NCI-H146 treated with DMSO at 0.1 percent for 48 hours (cell line): ENCODE data around the gene CNTNAP5.

Source experiments
- DNase-seq: peaks from one replicate; lab custom pipeline; 2025; ENCODE audit not compliant: unreplicated experiment; lab: John Stamatoyannopoulos, UW

CNTNAP5 gene

GRCh38 chr2:124535816-124536215 is 510.7 kb downstream of the CNTNAP5 start:
- DNase-seq = no peak

DNA sequence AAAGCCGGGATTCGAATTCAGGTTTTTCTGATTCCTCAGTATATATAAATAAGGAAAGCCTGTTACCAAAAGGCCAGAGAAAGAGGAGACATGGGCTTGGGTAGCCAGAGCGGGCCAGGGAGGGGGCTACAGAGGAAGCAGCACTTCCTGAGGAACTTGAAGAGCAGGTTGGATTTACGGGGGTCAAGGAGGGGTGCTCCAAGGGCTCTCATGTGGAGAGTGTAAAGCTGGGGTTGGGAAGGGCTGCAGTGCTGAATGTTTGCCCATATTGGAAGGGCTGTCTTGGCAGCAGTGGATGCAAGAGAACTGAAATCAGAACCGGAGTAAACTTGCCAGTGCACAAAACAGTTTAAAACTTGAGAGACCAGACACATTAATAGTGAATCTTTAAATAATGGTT is 511.5 kb downstream of the CNTNAP5 start:
- DNase-seq = no peak

GRCh38 chr2:124538549-124538948 is 513.5 kb downstream of the CNTNAP5 start:
- no peak for DNase-seq

- no peak for DNase-seq
Observed at GRCh38 chr2:124540805-124541204, 515.7 kb downstream of the CNTNAP5 start.

GRCh38 chr2:124542932-124543640 is 518.0 kb downstream of the CNTNAP5 start:
- no peak for DNase-seq

DNA sequence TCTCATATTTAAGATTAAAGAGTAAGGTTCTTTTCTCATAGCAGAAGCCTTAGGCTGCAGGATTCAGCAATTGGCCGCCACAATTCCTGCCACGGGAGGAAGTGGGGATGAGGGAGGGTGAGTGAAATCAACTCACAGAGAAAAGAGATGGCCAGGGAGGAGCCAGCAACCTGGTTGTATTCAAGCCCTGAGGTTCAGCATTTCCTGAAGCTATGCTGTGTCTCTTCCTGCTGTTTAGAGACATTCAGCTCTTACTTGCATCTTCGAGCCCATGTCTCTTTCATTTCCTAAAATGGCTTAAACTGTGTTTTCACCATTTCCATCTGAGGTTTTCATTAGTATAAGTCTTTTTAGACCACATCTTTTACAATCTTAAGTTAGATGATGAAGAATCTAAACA is 522.6 kb downstream of the CNTNAP5 start:
- DNase-seq = no peak

DNA sequence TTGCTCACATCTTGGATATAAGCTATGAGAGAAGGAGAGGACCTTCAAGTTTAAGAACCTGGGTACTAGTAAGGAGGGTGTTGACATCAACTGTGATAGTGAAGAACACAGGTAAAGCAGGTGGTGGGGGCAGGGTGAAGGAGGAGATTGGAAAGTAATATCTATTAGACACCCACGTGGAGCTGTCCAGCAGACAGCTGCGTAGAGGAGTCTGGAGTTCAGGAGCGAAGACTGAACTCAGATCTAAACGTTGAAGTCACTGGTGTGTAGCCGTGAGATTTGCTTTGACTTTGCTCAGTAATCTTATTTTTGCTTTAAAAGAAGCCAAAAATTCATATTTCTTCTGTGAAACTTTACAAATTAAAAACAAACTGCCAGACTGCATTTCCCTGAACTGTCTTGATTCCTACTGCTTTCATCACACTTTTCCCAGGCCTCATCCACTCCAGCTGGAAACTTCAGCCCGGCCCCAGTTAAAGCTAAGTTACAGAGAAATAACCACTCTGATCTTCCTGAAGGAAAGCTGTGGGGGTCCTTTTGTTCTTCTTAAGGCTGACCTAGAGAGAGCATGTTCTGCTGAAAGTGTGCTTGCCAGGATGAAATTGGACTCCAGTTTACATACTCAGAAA is 533.3 kb downstream of the CNTNAP5 start:
- DNase-seq = no peak

DNA sequence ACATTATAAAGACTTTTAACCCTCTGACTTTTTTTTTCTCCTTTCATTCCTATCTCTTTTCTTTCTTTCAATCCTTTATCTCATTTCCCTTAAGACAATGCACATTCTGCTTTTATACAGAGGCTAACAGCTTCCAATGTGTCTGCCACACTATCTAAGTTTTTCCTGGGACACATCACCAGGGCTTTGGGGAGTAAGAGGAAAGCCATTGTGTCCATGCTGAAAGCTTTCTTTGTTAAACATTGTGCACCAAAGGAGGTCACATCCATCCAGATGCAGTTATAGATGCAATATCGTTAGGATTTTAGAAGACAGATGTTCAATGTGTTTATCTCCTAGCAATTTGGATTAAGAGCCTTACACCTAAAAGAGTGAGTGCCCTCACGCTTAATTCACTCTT is 534.1 kb downstream of the CNTNAP5 start:
- no peak for DNase-seq

DNA sequence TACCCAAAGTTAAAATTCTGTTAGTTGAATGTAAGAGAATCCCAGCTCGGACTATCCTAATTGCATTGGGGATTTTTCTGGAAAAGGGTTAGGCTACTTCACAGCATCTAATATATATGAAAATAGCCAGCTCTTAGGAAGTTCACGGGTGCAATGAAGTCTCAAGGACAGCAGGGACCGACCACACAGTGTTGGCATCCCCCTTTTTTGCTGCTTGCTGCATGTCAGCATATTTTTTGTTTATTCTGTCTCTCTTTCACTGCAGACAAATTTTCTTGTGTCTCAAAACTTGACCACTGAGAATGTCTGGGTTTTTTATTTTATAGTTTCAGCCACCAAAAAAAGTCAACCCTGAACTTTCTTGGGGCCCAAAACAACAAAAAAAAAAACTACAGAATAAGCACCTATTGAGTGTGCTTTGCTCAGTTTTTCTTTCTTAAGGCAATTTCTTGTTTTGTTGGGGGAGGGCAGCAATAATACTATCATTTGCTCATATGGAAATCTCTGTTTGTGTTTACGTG is 535.6 kb downstream of the CNTNAP5 start:
- no peak for DNase-seq

DNA sequence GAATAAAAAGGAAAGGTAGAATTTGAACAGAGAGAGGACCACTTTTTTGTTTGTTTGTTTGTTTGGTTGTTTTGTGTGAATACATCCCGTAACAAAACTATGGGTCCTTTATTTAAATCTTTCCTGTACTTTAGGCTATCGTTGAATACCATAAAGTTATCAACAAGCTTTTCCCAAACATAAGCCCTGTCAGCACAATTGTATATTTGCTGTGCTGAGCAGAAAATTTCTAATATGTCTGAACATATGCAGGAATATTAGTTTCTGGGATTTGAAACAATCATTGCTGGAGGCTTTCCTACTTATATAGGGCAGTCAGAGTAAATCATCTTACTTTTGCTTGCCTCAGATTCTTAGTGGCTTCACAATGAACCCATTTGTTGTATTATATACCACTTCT is 536.4 kb downstream of the CNTNAP5 start:
- no peak for DNase-seq

DNA sequence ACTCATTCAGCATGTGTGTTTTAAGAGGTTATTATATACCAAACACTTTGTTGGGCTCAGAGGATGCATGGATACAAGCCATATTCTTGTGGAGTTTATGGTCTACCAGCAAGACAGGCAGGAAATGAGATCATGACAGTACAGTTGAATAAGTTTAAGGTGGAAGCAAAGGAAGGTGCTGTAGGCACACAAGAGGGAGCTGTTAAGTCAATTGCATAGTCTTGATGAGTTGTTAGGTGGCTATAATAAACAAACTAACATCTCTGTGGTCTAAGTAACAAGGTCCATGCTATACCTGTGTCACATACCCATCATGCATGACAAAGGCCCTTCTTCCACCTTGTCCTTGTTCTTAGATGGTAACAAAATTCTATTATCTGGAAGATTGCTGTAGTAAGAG is 538.3 kb downstream of the CNTNAP5 start:
- no peak for DNase-seq

GRCh38 chr2:124566518-124566970 is 541.5 kb downstream of the CNTNAP5 start:
- DNase-seq = peak; percentile 62

- no peak for DNase-seq
Observed at GRCh38 chr2:124570872-124571271, 545.8 kb downstream of the CNTNAP5 start.

DNA sequence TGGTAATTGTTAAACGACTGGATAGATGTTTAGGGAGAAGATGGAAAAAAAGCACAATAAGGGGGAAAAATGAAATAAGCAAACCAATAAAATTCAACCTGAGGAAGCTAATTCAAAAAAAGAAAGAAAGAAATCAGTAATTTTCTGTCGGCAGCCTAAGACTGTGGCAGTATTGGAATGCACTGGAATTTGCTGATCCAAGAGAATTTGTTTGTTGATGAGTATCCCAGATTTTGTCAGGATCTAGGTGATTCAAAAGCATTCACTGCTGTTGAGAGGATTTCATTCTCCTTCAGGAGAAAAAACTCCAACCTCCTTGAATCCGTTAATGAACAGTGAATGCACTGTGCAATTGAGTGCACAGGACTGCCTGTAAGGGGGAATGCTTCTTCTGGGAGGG is 546.7 kb downstream of the CNTNAP5 start:
- no peak for DNase-seq

DNA sequence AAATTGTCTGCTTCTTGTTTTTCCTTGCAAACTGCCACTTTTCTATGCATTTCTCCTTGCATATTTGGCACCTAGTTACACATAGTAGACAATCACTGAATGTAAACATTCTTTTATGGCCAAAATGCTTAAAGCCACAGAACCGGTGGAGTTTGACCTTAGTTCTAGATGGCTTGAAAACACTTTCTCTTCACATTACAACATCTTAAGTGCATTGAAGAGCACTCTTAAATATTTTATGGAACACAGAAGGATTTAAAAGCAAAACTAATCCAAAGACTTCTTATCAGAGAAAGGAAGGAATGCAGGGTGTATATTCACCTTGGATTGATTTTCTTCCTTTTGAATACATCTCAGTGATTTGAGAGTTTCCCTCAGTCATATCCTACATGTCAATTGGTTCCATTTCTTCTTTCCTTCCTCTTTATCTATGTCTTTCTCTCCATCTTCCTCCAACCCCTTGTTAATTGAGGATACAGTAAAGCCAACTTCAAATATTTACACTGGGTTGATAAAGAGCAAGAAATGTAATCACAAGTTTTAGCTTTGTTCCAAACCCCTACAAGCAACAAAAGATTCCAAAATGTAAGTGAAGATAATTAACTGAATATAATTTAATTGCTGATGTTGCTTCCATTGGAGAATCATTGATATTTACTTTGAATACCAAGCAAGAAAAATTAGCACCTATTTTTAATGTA is 548.0 kb downstream of the CNTNAP5 start:
- no peak for DNase-seq

DNA sequence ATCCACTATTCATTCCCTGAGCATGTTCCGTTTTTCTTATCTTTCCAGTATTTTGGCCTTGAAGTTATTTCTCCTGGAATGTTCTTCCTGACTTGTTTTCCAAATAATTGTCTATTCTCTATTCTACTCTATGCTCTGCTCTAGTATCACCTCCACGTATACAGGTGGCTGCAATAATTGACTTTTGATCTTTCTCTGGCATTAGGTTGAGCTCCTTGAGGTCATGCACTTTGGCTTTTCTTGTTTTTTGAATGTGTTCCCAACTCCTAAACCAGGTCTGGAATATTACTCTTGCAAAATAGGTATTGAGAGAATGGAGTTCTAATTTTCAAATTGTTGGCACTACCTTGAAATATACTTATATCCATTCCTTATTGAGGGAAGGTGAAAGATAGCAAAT is 550.4 kb downstream of the CNTNAP5 start:
- no peak for DNase-seq

GRCh38 chr2:124580263-124580662 is 555.2 kb downstream of the CNTNAP5 start:
- no peak for DNase-seq

DNA sequence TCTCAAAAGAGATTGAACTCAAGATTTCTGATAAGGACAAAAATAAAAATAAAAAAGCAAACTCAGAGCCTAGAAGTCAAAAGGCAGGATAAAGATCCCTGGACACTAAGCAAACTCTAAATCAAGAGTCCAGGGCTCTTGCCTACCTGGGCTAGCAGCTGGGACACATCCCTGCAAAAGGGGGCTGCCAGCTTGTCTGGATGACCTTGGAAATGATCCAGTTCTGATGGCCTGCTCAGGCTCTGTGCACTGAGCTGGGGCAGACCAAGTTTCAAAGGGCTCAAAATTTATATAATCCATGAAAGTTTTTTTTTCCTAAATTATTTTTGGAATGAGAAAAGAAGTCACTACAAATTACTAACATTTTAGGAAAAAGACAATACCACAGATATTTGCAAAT is 557.3 kb downstream of the CNTNAP5 start:
- no peak for DNase-seq

DNA sequence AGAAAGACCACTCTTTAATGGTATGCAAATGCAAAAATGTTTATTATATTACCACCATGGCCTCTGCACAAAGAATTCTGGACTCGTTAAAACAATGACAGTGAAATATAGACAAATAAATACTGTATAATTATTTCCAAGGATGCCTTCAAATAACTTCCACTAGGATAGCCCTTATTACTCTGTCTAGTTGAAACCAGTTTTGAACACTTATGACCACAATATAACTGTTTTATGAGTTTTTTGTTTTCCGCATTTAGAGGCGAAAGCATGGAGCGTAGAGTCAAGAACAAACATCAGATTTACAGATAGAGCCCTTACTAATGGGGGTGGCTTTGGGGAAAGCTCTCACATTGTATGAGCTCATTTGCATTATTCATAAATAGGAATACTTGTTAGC is 559.5 kb downstream of the CNTNAP5 start:
- DNase-seq = no peak

DNA sequence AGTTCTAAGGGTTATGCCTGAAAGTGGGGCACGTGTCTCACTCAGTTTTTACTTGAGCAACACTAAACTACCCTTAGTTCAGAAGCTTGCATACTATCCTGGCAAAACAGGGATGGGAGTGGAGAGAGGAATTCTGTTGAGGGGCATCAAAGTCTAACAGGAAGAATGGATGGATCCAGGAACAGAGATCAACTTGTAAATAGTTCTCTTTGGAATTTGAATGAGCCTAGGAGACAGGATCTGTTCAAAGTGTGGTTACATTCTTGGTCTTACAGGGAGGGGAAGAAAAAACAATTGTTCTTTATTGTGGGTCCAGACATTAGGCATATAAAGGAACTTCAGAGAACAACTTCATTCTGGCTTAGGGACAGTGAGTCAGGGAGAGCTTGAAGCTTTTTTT is 560.2 kb downstream of the CNTNAP5 start:
- DNase-seq = no peak

GRCh38 chr2:124586210-124586609 is 561.1 kb downstream of the CNTNAP5 start:
- no peak for DNase-seq

DNA sequence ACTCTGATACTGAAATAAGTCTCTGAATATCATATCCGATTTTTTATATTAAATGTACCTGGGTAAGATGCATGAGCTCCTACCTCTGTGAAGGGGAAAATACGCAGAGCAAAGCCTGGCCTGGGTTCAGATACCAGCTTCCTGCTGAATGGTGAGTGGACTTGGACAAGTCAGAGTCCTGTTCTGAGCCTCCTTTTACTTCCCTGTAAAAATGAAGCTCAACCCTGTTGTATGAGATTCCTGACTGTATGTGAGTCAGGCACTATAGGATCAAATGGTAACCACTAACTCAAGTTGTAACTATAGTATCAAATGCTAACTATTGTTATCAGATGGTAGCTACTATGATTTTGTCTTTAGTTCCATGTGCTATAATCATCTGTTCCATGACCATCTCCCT is 561.7 kb downstream of the CNTNAP5 start:
- no peak for DNase-seq
